Panc1 (cell line): Measurements from ENCODE around the gene MINK1. TPM values are rescaled to one million over a fixed set of nuclear protein-coding genes. Genes with fewer than 3 reads are reported as not detected.

Experiments
- ATAC-seq: fragments of 200-7000 bp; cut with Tn5 transposase; 2 replicates; pipeline ENCODE4 v1.9.1; 2020; ENCODE audit warnings: mild to moderate bottlenecking, moderate library complexity
- BruUV-seq: library from RNA; stranded (reverse); fragments of 400-500 nt; replicated peaks from 2 replicates; lab custom pipeline; 2021; lab: Mats Ljungman, UMichigan
- CTCF ChIA-PET: fragments of 300-600 bp; sonication (Branson Sonifier 250); formaldehyde crosslinking; loops from one replicate; lab custom pipeline; 2022; ENCODE audit warnings: antibody characterized with exemption; lab: Charles Lee
- POLR2A ChIA-PET: fragments of 300-600 bp; sonication (Branson Sonifier 250); formaldehyde crosslinking; loops from one replicate; lab custom pipeline; 2022; ENCODE audit warnings: antibody characterized with exemption; lab: Charles Lee
- DNase-seq: peaks from one replicate; pipeline ENCODE4 v3.0.0-alpha.2; 2010; ENCODE audit warnings: low read depth, low spot score
- H3K27ac ChIP-seq: 2 replicates; pipeline ENCODE4 v1.5.1; 2011; ENCODE audit warnings: mild to moderate bottlenecking, low read length, inconsistent platforms
- H3K27me3 ChIP-seq: fragments of 200-500 bp; sonication (Bioruptor generic); 2 replicates; pipeline ENCODE4 v1.6.0; 2014; ENCODE audit warnings: low read length, inconsistent platforms; ENCODE audit not compliant: control insufficient read depth, insufficient read depth
- H3K36me3 ChIP-seq: fragments of 200-500 bp; sonication (Bioruptor generic); 2 replicates; pipeline ENCODE4 v1.5.1; 2014; ENCODE audit warnings: inconsistent platforms, mild to moderate bottlenecking, low read length, moderate library complexity; ENCODE audit not compliant: control insufficient read depth, insufficient read depth
- H3K4me1 ChIP-seq: 2 replicates; pipeline ENCODE4 v1.5.1; 2011; ENCODE audit warnings: inconsistent platforms, mild to moderate bottlenecking, low read length, moderate library complexity; ENCODE audit not compliant: control insufficient read depth, insufficient read depth
- H3K4me3 ChIP-seq, 2 experiments: 2 replicates each; pipeline ENCODE4 v1.5.1; 2011 to 2012; ENCODE audit warnings: low read depth in 2 of 2, low read length in 2 of 2, mild to moderate bottlenecking in 2 of 2, inconsistent platforms in 1 of 2, moderate library complexity in 1 of 2
- H3K9me3 ChIP-seq: fragments of 200-500 bp; sonication (Bioruptor generic); 2 replicates; pipeline ENCODE4 v1.5.1; 2014; ENCODE audit warnings: low read depth, mild to moderate bottlenecking, inconsistent platforms, low read length, moderate library complexity; ENCODE audit not compliant: control insufficient read depth, insufficient read depth
- CTCF ChIP-seq: fragments of 450-650 bp; IDR thresholded peaks from 2 replicates; pipeline ENCODE4 v1.5.1; 2017; ENCODE audit warnings: mild to moderate bottlenecking
- POLR2AphosphoS5 ChIP-seq: IDR thresholded peaks from 2 replicates; pipeline ENCODE4 v1.6.1; 2012; ENCODE audit warnings: mild to moderate bottlenecking, low read depth, low read length, moderate library complexity
- REST ChIP-seq, 2 experiments: IDR thresholded peaks; 2 replicates each; pipeline ENCODE4 v1.6.1; 2011 to 2012; ENCODE audit warnings: low read depth in 2 of 2, control low read depth in 1 of 2, low read length in 1 of 2, mild to moderate bottlenecking in 1 of 2, moderate library complexity in 1 of 2; ENCODE audit not compliant: insufficient read depth in 1 of 2
- SIN3A ChIP-seq: IDR thresholded peaks from 2 replicates; pipeline ENCODE4 v1.6.1; 2012; ENCODE audit warnings: low read depth, mild to moderate bottlenecking, low read length, moderate library complexity, borderline replicate concordance; ENCODE audit not compliant: insufficient read depth
- TCF7L2 ChIP-seq: IDR thresholded peaks from 2 replicates; pipeline ENCODE4 v1.6.1; 2011; ENCODE audit warnings: mild to moderate bottlenecking, low read depth, low read length, inconsistent platforms
- in situ Hi-C: cut with HindIII; loops from 2 replicates; pipeline ENCODE4 v1.10.0; 2016; ENCODE audit warnings: low sequenced_read_pairs, low pct_unique_long_range_greater_than_20kb
- intact Hi-C: fragments of 100-400 bp; cut with micrococcal nuclease; formaldehyde crosslinking; loops from one replicate; pipeline ENCODE4 v1.10.0; 2022; ENCODE audit not compliant: unreplicated experiment
- total RNA-seq: library from RNA; stranded (reverse); gene quantifications from one replicate; pipeline ENCODE4 v1.2.1, GENCODE V29; 2021; ENCODE audit not compliant: unreplicated experiment

MINK1 gene
- total RNA-seq, 1 experiment from 2014 or later: 78.2 TPM

- TF ChIP-seq REST (IDR thresholded peaks at IDR 0.05; ENCODE audit: insufficient read depth in 1 of 2, low read depth in 2 of 2, low read length in 1 of 2) (no peak), SIN3A (no peak), CTCF (no peak), POLR2AphosphoS5 (no peak), TCF7L2 (no peak)
- no peak overlapping the region for H3K4me3 ChIP-seq
- no TSS peak for BruUV-seq
- ATAC-seq (no peak), DNase-seq (no peak)
- in situ Hi-C loops (no loop called here), intact Hi-C loops (no loop called here)
- no peak overlapping the region for H3K27ac ChIP-seq
- H3K36me3 ChIP-seq: peaks cover 1% of the 10 kb centered on the region; the same call in 1 of the 2 replicates
- ChIA-PET CTCF (no interaction called here), POLR2A (no interaction called here)
- no peaks in the 10 kb centered on the region for H3K27me3 ChIP-seq
- H3K9me3 ChIP-seq: no peaks in the 10 kb centered on the region
- H3K4me1 ChIP-seq: no peaks in the 10 kb centered on the region; the same call in 1 of the 2 replicates
Measured at GRCh38 chr17:4895121-4895520, 62.0 kb downstream of the MINK1 start.

- in situ Hi-C loops (no loop called here), intact Hi-C loops (no loop called here)
- POLR2A ChIA-PET: no interaction called here
- H3K4me3 ChIP-seq: no peak overlapping the region
- no peak overlapping the region for H3K27ac ChIP-seq
- CTCF ChIA-PET: no interaction called here
- no peak for ATAC-seq
- no peak for DNase-seq
- H3K9me3 ChIP-seq: no peaks in the 10 kb centered on the region
- H3K4me1 ChIP-seq: no peaks in the 10 kb centered on the region; the same call in 1 of the 2 replicates
- H3K36me3 ChIP-seq: no peaks in the 10 kb centered on the region
- no peaks in the 10 kb centered on the region for H3K27me3 ChIP-seq
- TF ChIP-seq TCF7L2 (no peak), CTCF (peak; percentile 62; the same call in 1 of the 2 replicates), REST (IDR thresholded peaks at IDR 0.05; ENCODE audit: insufficient read depth in 1 of 2, low read depth in 2 of 2, low read length in 1 of 2) (no peak)
- TSS peak; percentile 87 for BruUV-seq
Measured at GRCh38 chr17:4895657-4896331, 62.7 kb downstream of the MINK1 start.
